PFSK-1 (cell line): ENCODE measurements around the gene HELZ.

Experiments
- FOXP2 ChIP-seq: optimal IDR thresholded peaks from 2 replicates; pipeline ENCODE3; 2011; ENCODE audit warnings: borderline replicate concordance, control low read depth, inconsistent platforms; ENCODE audit not compliant: insufficient read depth; ENCODE audit errors: extremely low read length, extremely low read depth
- POLR2AphosphoS5 ChIP-seq: IDR thresholded peaks from 2 replicates; pipeline ENCODE4 v1.6.1; 2012; ENCODE audit warnings: low read depth, mild to moderate bottlenecking, control low read depth, low read length, moderate library complexity
- REST ChIP-seq, 2 experiments: IDR thresholded peaks; 2 replicates each; pipeline versions ENCODE4 v1.6.1 to v1.8.0; 2011 to 2012; ENCODE audit warnings: low read depth in 2 of 2, low read length in 2 of 2, control low read depth in 1 of 2, inconsistent platforms in 1 of 2, mild to moderate bottlenecking in 1 of 2, moderate library complexity in 1 of 2; ENCODE audit not compliant: insufficient read depth in 1 of 2
- SIN3A ChIP-seq: IDR thresholded peaks from 2 replicates; pipeline ENCODE4 v1.6.1; 2012; ENCODE audit warnings: mild to moderate bottlenecking, low read length, moderate library complexity, borderline replicate concordance; ENCODE audit not compliant: insufficient read depth
- TAF1 ChIP-seq: IDR thresholded peaks from 2 replicates; pipeline ENCODE4 v1.6.1; 2012; ENCODE audit warnings: low read length, control low read depth, borderline replicate concordance; ENCODE audit not compliant: insufficient read depth

The HELZ gene

GRCh38 chr17:67157732-67158639 lies 87.0 kb downstream of the HELZ start:
- TF ChIP-seq FOXP2: no peak
- no peak for TF ChIP-seq TAF1
- TF ChIP-seq REST (IDR thresholded peaks at IDR 0.05; ENCODE audit: insufficient read depth in 1 of 2, low read depth in 2 of 2, low read length in 2 of 2): no peak
- no peak for TF ChIP-seq POLR2AphosphoS5
- no peak for TF ChIP-seq SIN3A

GRCh38 chr17:67156269-67157199 lies 88.5 kb downstream of the HELZ start:
- TF ChIP-seq FOXP2: no peak

- TF ChIP-seq POLR2AphosphoS5 (no peak), REST (IDR thresholded peaks at IDR 0.05; ENCODE audit: insufficient read depth in 1 of 2, low read depth in 2 of 2, low read length in 2 of 2) (no peak), TAF1 (no peak), SIN3A (no peak), FOXP2 (no peak)
Observed at GRCh38 chr17:67152824-67153223, 92.2 kb downstream of the HELZ start.

- TF ChIP-seq FOXP2 (no peak), REST (IDR thresholded peaks at IDR 0.05; ENCODE audit: insufficient read depth in 1 of 2, low read depth in 2 of 2, low read length in 2 of 2) (no peak), POLR2AphosphoS5 (no peak), TAF1 (no peak), SIN3A (no peak)
Observed at GRCh38 chr17:67151717-67152116, 93.3 kb downstream of the HELZ start.

GRCh38 chr17:67150826-67151225 lies 94.2 kb downstream of the HELZ start:
- TF ChIP-seq REST (IDR thresholded peaks at IDR 0.05; ENCODE audit: insufficient read depth in 1 of 2, low read depth in 2 of 2, low read length in 2 of 2): no peak
- TF ChIP-seq SIN3A: no peak
- no peak for TF ChIP-seq POLR2AphosphoS5
- TF ChIP-seq FOXP2: no peak
- no peak for TF ChIP-seq TAF1
